Hematopoietic multipotent progenitor cell treated with erythropoietin and hydrocortisone succinate and interleukin-3 and kit ligand, for 4 days (in vitro differentiated cells): ENCODE measurements around the gene TBC1D24.
"Not testable (repeated sequence)": the region's sequence is repeated elsewhere in the genome, so short reads cannot be mapped to it uniquely, and the experiment has no call there.

Experiments
- DNase-seq: peaks from one replicate; pipeline ENCODE4 v3.0.0-alpha.2; 2015

Gene TBC1D24

DNA sequence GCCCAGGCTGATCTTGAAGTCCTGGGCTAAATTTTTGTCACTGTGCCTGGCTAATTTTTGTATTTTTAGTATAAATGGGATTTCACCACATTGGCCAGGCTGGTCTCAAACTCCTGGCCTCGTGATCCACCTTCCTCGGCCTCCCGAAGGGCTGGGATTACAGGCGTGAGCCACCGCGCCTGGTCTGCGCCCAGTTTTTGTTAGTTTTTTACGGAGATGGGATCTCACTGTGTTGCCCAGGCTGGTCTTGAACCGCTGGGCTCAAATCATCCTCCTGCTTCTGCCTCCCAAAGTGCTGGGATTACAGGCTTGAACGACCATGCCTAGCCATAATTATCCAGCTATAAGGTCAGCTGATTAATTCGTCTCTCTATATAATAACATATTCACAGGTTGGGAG lies 59.0 kb downstream of the TBC1D24 start:
- DNase-seq, result no peak

DNA sequence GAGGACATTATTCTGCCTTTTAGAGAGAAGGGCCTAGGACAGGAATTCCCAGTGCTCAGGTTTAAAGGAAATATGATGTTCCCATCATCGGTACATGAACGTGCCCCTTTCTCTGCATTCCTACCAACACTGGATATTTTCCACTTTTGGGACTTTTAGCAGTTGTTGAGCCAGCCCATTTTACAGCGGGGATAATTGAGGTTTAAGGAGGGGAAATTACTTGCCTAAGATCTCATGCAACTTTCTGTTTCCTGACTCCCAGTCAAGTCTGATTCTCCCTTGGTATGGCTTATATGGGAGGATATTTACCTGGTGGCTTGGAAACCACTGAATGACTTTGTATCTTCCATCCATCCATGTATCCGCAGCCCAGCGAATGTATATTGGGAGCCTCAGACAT lies 59.4 kb downstream of the TBC1D24 start:
- not testable (repeated sequence) for DNase-seq

DNA sequence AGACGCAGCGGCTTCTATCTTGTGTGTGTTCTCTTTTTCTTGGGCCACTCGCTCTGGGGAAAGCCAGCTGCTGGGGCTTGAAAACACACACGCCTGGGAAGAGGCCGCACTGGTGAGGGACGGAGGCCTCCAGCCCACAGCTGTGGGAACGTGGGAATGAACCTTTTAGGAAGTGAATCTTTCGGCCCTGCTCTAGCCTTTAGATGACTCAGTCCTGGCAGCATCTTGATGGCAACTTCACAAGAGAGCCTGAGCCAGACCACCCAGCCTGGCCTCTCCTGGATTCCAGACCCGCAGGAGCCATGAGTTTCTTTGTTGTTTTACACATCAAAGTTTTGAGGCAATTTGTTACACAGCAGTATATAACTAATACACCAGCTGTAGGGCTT lies 60.7 kb downstream of the TBC1D24 start:
- no peak for DNase-seq

DNA sequence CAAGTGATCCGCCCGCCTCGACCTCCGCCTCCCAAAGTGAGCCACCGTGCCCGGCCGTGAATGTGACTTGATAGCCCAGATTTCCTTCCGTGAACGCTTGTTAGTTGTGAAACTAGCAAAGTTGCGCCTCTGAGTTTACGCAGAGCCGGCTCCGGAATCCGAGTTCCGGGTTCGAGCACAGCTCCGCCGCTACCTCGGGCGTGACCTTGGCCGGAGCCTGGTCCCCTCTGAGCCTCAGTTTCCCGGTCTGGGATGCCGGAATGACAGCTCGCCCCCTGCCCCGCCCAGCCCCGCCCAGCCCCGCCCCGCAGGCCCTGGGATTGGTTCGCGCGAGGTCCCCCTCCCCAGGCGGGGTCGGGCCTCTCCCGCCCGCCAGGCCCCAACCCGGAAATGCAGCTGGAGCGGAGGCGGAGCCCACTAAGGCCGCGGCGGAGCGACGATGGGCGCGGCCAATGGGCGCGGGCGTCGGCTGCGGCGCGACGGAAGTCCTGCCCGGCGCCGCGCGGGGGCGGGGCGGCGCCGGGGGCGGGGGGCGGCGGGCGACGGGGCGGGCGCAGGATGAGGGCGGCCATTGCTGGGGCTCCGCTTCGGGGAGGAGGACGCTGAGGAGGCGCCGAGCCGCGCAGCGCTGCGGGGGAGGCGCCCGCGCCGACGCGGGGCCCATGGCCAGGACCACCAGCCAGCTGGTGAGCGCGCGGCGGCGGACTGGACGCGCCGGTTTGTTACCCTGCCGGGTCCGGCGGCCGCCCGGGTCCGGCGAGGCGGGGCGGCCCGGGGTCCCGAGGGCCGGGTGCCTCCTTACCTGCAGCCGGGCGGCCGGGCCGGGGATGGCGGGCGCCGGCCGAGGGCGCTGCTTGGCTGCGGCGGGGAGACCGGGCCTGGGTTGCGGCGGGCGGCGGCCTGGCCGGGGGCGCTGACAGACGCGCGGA lies 62.8 kb downstream of the TBC1D24 start, which contains the start of gene PDPK1:
Gene PDPK1, plus strand, starts transcription at position 571 of the 929 bp plus-strand sequence. Its CDS starts 92 bp downstream, at position 663.
- peak; percentile 98 for DNase-seq

DNA sequence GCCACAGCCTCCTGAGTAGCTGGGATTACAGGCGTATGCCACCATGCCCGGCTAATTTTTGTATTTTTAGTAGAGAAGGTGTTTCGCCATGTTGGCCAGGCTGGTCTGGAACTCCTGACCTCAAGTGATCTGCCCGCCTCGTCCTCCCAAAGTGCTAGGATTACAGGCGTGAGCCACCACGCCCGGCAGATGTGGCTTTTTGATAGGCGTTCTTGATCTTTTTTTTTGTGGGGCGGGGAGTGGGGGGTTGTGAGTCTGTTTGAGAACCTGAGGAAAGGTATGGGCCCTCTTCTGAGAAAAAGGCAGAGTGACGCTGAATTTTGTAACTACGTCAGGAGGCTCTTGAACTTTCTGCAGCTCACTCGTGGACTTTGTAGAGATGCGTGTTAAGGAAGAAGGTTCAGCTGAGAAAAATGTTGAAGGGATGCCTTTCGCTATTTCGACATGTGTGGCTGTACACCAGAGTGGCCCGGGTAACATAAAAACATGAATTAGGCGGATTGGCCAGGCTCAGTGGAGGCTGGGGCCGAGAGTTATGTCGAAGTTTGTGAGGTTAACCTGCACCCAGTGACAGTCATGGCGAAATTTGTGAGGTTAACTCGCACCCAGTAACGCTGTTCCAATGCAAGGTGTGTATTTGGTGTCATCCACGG lies 64.4 kb downstream of the TBC1D24 start:
- DNase-seq, result not testable (repeated sequence)

GRCh38 chr16:2539845-2540458 lies 65.0 kb downstream of the TBC1D24 start:
- peak; percentile 51 for DNase-seq

DNA sequence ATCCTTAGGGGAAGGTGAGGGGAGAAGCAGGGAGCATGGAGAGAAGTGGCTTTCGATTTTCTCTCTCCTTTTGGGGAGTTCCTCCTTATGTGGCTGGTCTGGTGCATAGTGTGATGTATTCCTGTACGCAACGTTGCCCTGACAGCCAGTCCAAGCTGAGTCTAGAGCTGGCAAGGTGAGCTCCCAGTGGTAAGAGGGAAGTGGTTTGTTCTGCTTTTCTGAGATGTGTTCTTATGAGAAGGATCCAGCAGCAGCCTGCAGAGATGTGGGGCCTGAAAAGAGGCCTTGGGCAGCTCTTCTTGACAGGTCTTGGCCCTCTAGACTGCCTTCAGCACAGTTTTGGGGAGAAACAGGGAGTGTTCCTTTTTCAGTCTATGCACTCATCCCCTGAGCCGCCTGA lies 66.0 kb downstream of the TBC1D24 start:
- peak; percentile 44 for DNase-seq

DNA sequence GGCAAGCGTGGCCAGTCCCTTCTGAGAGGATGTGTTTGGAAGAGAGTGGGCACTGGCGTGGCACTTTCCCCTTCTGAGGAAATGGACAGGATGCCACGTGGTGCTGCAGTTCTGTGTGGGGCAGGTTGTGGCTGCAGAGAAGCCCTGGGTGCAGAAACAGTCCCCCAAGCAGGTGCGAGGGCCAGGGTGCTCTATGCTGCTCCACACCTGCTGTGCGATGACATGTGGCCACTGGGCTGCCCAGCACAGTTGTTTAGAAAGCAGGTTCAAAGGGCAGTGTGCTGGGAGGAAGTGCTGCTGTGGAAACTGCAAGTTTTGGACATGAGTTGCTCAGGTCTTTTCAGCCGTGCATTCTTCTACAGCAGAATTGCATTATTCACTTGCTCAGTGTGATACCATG lies 66.5 kb downstream of the TBC1D24 start:
- not testable (repeated sequence) for DNase-seq

GRCh38 chr16:2543771-2544170 lies 68.8 kb downstream of the TBC1D24 start:
- DNase-seq, result not testable (repeated sequence)

DNA sequence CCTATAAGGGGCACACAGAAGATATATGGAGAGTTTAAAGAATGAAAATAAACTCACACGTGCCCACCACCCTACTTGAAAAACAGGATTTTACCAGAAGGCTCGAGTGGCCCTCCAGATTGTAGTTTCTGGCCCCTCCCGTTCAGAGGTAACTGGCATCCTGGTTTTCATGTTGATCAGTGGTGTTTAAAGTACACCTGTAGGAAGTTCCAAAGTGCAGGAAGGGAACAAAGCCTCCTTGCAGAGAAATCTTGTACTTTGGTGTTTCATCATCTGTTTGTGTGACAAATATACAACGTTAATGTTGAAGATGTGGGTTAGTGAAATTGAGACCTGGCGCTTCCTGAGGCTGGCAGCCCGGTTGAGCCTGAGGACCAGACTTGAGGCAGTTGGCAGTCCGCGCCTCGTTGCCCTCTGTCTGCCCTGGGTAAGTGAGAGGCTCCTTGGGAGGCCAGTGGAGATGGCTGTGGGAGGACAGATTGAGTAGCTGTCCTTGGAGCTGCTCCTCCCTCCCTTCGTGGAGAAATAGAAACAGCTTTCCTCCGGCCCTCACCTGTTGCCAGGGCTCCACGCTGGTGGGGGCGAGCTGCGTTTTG lies 75.5 kb downstream of the TBC1D24 start:
- not testable (repeated sequence) for DNase-seq

DNA sequence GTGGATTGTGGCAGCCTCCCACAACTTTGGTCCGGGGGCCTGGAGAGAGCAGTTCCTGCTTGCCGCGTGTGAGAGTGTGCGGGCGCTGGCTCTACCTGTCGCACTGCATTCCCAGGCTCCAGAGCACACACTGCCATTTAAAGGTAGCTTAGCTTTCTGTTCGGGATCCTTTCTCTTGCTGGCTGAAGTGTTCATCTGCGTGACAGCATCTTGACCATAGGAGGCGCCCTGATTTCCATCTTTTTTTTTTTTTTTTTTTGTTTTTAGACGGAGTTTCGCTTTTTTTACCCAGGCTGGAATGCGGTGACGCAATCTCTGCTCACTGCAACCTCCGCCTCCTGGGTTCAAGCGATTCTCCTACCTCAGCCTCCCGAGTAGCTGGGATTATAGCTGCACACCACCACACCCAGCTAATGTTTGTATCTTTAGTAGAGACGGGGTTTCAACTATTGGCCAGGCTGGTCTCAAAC lies 76.5 kb downstream of the TBC1D24 start:
- DNase-seq, result not testable (repeated sequence)

GRCh38 chr16:2554709-2555425 lies 79.9 kb downstream of the TBC1D24 start:
- not testable (repeated sequence) for DNase-seq
